Stimulated activated CD4-positive, alpha-beta T cell treated with anti-CD3 and anti-CD28 coated beads, Interleukin-12 subunit alpha, Interleukin-12 subunit beta, amount 100 ng/mL, for 48 hours (primary cell): ENCODE data around the gene CARD16.

ENCODE experiments used
- DNase-seq, 3 donors: peaks; one replicate each; pipeline ENCODE4 v3.0.0-alpha.2; 2020; ENCODE audit warnings: low read depth in 2 of 3, low spot score in 1 of 3

The CARD16 gene

GRCh38 chr11:104997288-104997687, 47.8 kb downstream of the CARD16 start:
- no peak for DNase-seq

- DNase-seq: no peak
Measured at GRCh38 chr11:104995001-104995408, 50.1 kb downstream of the CARD16 start.

GRCh38 chr11:104992781-104993180, 52.4 kb downstream of the CARD16 start:
- DNase-seq: no peak

GRCh38 chr11:104991994-104992393, 53.1 kb downstream of the CARD16 start:
- DNase-seq: no peak
